HEK293 (cell line): ENCODE results near the gene PHAF1.

Experiments
- CTCF ChIA-PET: fragments of 350-600 bp; formaldehyde crosslinking; extraction: SDS; loops from one replicate; lab custom pipeline; 2021; ENCODE audit warnings: antibody characterized with exemption; lab: Yijun Ruan, JAX
- POLR2A ChIA-PET: fragments of 300-600 bp; formaldehyde crosslinking; extraction: SDS; loops from one replicate; lab custom pipeline; 2020; ENCODE audit warnings: antibody characterized with exemption, inconsistent platforms; lab: Yijun Ruan, JAX
- H3K27ac ChIP-seq: fragments of 200-500 bp; sonication (Bioruptor generic); 2 replicates; pipeline ENCODE4 v1.5.1; 2014; ENCODE audit warnings: low read depth, low read length, control low read depth, inconsistent platforms; ENCODE audit errors: extremely low read depth
- H3K36me3 ChIP-seq, 2 experiments: fragments of 200-500 bp in 1 of 2; sonication (Bioruptor generic) in 1 of 2; 1 replicate in 1 of 2; 2 replicates in 1 of 2; pipeline ENCODE4 v1.5.1; 2014 to 2017; ENCODE audit warnings: inconsistent platforms in 2 of 2, low read length in 2 of 2; ENCODE audit not compliant: control insufficient read depth in 2 of 2, insufficient read depth in 1 of 2
- H3K4me1 ChIP-seq: fragments of 200-500 bp; sonication (Bioruptor generic); 2 replicates; pipeline ENCODE4 v1.5.1; 2014; ENCODE audit warnings: mild to moderate bottlenecking, low read length, inconsistent platforms; ENCODE audit not compliant: control insufficient read depth, insufficient read depth
- H3K4me3 ChIP-seq: 2 replicates; pipeline ENCODE4 v1.5.1; 2011; ENCODE audit warnings: low read depth, mild to moderate bottlenecking, control low read depth, low read length, moderate library complexity
- H3K9me3 ChIP-seq: fragments of 200-500 bp; sonication (Bioruptor generic); 2 replicates; pipeline ENCODE4 v1.5.1; 2014; ENCODE audit warnings: low read depth, low read length, inconsistent platforms; ENCODE audit not compliant: control insufficient read depth, insufficient read depth
- BCL6B ChIP-seq: fragments of 450-650 bp; formaldehyde crosslinking; IDR thresholded peaks from 2 replicates; pipeline ENCODE4 v1.5.1; 2017; ENCODE audit warnings: missing biosample characterization, missing genetic modification characterization
- ELK4 ChIP-seq: IDR thresholded peaks from 2 replicates; pipeline ENCODE4 v1.6.1; 2011; ENCODE audit warnings: mild to moderate bottlenecking, low read depth, low read length, borderline replicate concordance
- GFI1B ChIP-seq: fragments of 450-650 bp; formaldehyde crosslinking; IDR thresholded peaks from 2 replicates; pipeline ENCODE4 v1.5.1; 2016; ENCODE audit warnings: missing biosample characterization, missing genetic modification characterization
- GLI2 ChIP-seq: fragments of 450-650 bp; formaldehyde crosslinking; IDR thresholded peaks from 2 replicates; pipeline ENCODE4; 2017; ENCODE audit warnings: missing biosample characterization, missing genetic modification characterization, low read depth, borderline replicate concordance
- ZFHX2 ChIP-seq: fragments of 450-650 bp; formaldehyde crosslinking; conservative IDR thresholded peaks from 2 replicates; pipeline ENCODE4 v1.5.1; 2016; ENCODE audit warnings: missing biosample characterization, missing genetic modification characterization
- ZNF157 ChIP-seq: fragments of 450-650 bp; formaldehyde crosslinking; IDR thresholded peaks from 2 replicates; pipeline ENCODE4 v1.5.1; 2016; ENCODE audit warnings: missing biosample characterization, missing genetic modification characterization
- ZNF184 ChIP-seq: fragments of 450-650 bp; IDR thresholded peaks from 2 replicates; pipeline ENCODE4 v1.5.1; 2018; ENCODE audit warnings: missing biosample characterization, mild to moderate bottlenecking, missing genetic modification characterization
- ZNF19 ChIP-seq: fragments of 450-650 bp; formaldehyde crosslinking; IDR thresholded peaks from 2 replicates; pipeline ENCODE4; 2016; ENCODE audit warnings: missing biosample characterization, missing genetic modification characterization, low read depth
- ZNF23 ChIP-seq: fragments of 450-650 bp; formaldehyde crosslinking; IDR thresholded peaks from 2 replicates; pipeline ENCODE4 v1.5.1; 2016; ENCODE audit warnings: missing biosample characterization, missing genetic modification characterization, borderline replicate concordance
- ZNF248 ChIP-seq: fragments of 450-650 bp; formaldehyde crosslinking; IDR thresholded peaks from 2 replicates; pipeline ENCODE4 v1.5.1; 2017; ENCODE audit warnings: missing biosample characterization, missing genetic modification characterization
- ZNF26 ChIP-seq: fragments of 450-650 bp; formaldehyde crosslinking; IDR thresholded peaks from 2 replicates; pipeline ENCODE4 v1.5.1; 2016; ENCODE audit warnings: missing biosample characterization, missing genetic modification characterization
- ZNF558 ChIP-seq: fragments of 450-650 bp; formaldehyde crosslinking; IDR thresholded peaks from 2 replicates; pipeline ENCODE4 v1.5.1; 2016; ENCODE audit warnings: missing biosample characterization, missing genetic modification characterization
- ZNF76 ChIP-seq: fragments of 450-650 bp; formaldehyde crosslinking; IDR thresholded peaks from 2 replicates; pipeline ENCODE4; 2016; ENCODE audit warnings: low read depth, missing biosample characterization, missing genetic modification characterization, borderline replicate concordance
- ZNF776 ChIP-seq: fragments of 450-650 bp; formaldehyde crosslinking; IDR thresholded peaks from 2 replicates; pipeline ENCODE4 v1.5.0; 2017; ENCODE audit warnings: missing biosample characterization, missing genetic modification characterization, borderline replicate concordance
- ZSCAN4 ChIP-seq: fragments of 450-650 bp; formaldehyde crosslinking; IDR thresholded peaks from 2 replicates; pipeline ENCODE4 v1.5.1; 2017; ENCODE audit warnings: missing biosample characterization, missing genetic modification characterization

The PHAF1 gene

GRCh38 chr16:67188798-67189197, 79.1 kb downstream of the PHAF1 start (continued):
- TF ChIP-seq ZNF26 (tag by site-specific recombination) (no peak), ELK4 (no peak), ZNF157 (tag by site-specific recombination) (no peak), ZNF184 (tag by site-specific recombination) (no peak)
- TF ChIP-seq, all 188 proteins: peak for 0

GRCh38 chr16:67190041-67190440, 80.3 kb downstream of the PHAF1 start, which contains the start of gene EXOC3L1:
Gene EXOC3L1 (minus strand): TSS chr16:67190136. CDS start chr16:67189676, 460 bp downstream.
- CTCF ChIA-PET: interaction anchor here (0.7 to 1.2 kb wide), 2 partner anchors 35 to 174 kb away, joined by 5 to 6 read pairs; no protein-coding TSS in a partner anchor
- H3K36me3 ChIP-seq: peaks cover 4 to 23% of the 10 kb centered on the region in 2 experiments; a peak in 2 of 3 replicates
- no peak within 1 kb of the TSS for H3K27ac ChIP-seq
- TF ChIP-seq ZNF248: no peak
- no peak for TF ChIP-seq ZSCAN4 (tag by site-specific recombination)
- TF ChIP-seq ZNF23 (tag by site-specific recombination): no peak
- no peak for TF ChIP-seq ZNF157 (tag by site-specific recombination)
- TF ChIP-seq ZNF776: no peak
- TF ChIP-seq ZFHX2 (tag by site-specific recombination): no peak
- no peak for TF ChIP-seq GFI1B (tag by site-specific recombination)
- no peak for TF ChIP-seq GLI2 (tag by site-specific recombination)
- TF ChIP-seq ZNF76 (tag by site-specific recombination): no peak
- no peak for TF ChIP-seq BCL6B (tag by site-specific recombination)
- TF ChIP-seq ZNF558 (tag by site-specific recombination): no peak
- TF ChIP-seq ZNF19 (tag by site-specific recombination): no peak
- no peak for TF ChIP-seq ELK4
- peaks cover 7% of the 10 kb centered on the region for H3K4me1 ChIP-seq
- POLR2A ChIA-PET: interaction anchor here (0.6 kb wide), 1 partner anchor 57 kb away, joined by 4 read pairs; no protein-coding TSS in a partner anchor
- H3K4me3 ChIP-seq: no peak within 1 kb of the TSS
- H3K9me3 ChIP-seq: no peaks in the 10 kb centered on the region
